ENCODE results near the gene PKP3. TPM values are rescaled to one million over a fixed set of nuclear protein-coding genes. Genes with fewer than 3 reads are reported as not detected.
"Not testable (repeated sequence)": the region's sequence is repeated elsewhere in the genome, so short reads cannot be mapped to it uniquely, and the experiment has no call there.

PKP3 gene
- total RNA-seq, 1 donor from 2014 or later: 23.9 TPM

GRCh38 chr11:407651-408123, 13.7 kb downstream of the PKP3 start:
- TF ChIP-seq CTCF (IDR thresholded peaks at IDR 0.05; ENCODE audit: insufficient read depth, low read length, poor library complexity, severe bottlenecking): no peak
- no peak for DNase-seq (ENCODE audit: low read depth)
- peaks cover 10% of the 10 kb centered on the region for H3K27me3 ChIP-seq (ENCODE audit: control insufficient read depth, insufficient read depth, low read length)
- H3K4me3 ChIP-seq (ENCODE audit: low read depth, low read length): no peak overlapping the region
- H3K36me3 ChIP-seq (ENCODE audit: control insufficient read depth, insufficient read depth, low read length): no peaks in the 10 kb centered on the region

- no peak for DNase-seq (ENCODE audit: low read depth)
- peaks cover 5% of the 10 kb centered on the region for H3K27me3 ChIP-seq (ENCODE audit: control insufficient read depth, insufficient read depth, low read length)
- H3K4me3 ChIP-seq (ENCODE audit: low read depth, low read length): no peak overlapping the region
- H3K36me3 ChIP-seq (ENCODE audit: control insufficient read depth, insufficient read depth, low read length): no peaks in the 10 kb centered on the region
- TF ChIP-seq CTCF (IDR thresholded peaks at IDR 0.05; ENCODE audit: insufficient read depth, low read length, poor library complexity, severe bottlenecking): no peak
Observed at GRCh38 chr11:408154-409007, 14.4 kb downstream of the PKP3 start.

- TF ChIP-seq CTCF (IDR thresholded peaks at IDR 0.05; ENCODE audit: insufficient read depth, low read length, poor library complexity, severe bottlenecking): no peak
Observed at GRCh38 chr11:409008-409599, 15.1 kb downstream of the PKP3 start.

GRCh38 chr11:409600-410483, 15.8 kb downstream of the PKP3 start:
- H3K27me3 ChIP-seq (ENCODE audit: control insufficient read depth, insufficient read depth, low read length): peaks cover 2% of the 10 kb centered on the region
- TF ChIP-seq CTCF (IDR thresholded peaks at IDR 0.05; ENCODE audit: insufficient read depth, low read length, poor library complexity, severe bottlenecking): no peak
- DNase-seq (ENCODE audit: low read depth): no peak
- H3K36me3 ChIP-seq (ENCODE audit: control insufficient read depth, insufficient read depth, low read length): no peaks in the 10 kb centered on the region
- no peak overlapping the region for H3K4me3 ChIP-seq (ENCODE audit: low read depth, low read length)

More at GRCh38 chr11:409008-409599, 15.1 kb downstream of the PKP3 start:
- Histone ChIP-seq H3K27me3 (ENCODE audit: control insufficient read depth, insufficient read depth, low read length) (no peaks in the 10 kb centered on the region), H3K36me3 (ENCODE audit: control insufficient read depth, insufficient read depth, low read length) (no peaks in the 10 kb centered on the region), H3K4me3 (ENCODE audit: low read depth, low read length) (no peak overlapping the region)
- no peak for DNase-seq (ENCODE audit: low read depth)

GRCh38 chr11:410711-411110, 16.7 kb downstream of the PKP3 start:
- H3K27me3 ChIP-seq (ENCODE audit: control insufficient read depth, insufficient read depth, low read length); H3K4me3 ChIP-seq (ENCODE audit: low read depth, low read length); H3K36me3 ChIP-seq (ENCODE audit: control insufficient read depth, insufficient read depth, low read length); DNase-seq (ENCODE audit: low read depth): not testable (repeated sequence)

GRCh38 chr11:411520-411919, 17.5 kb downstream of the PKP3 start:
- H3K4me3 ChIP-seq (ENCODE audit: low read depth, low read length); H3K27me3 ChIP-seq (ENCODE audit: control insufficient read depth, insufficient read depth, low read length); H3K36me3 ChIP-seq (ENCODE audit: control insufficient read depth, insufficient read depth, low read length); DNase-seq (ENCODE audit: low read depth): not testable (repeated sequence)
